SIG-M5 treated with dmso at 0.1 percent for 504 hours (cell line): ENCODE data around the gene TRAF3IP1.
"Not testable (repeated sequence)": the region's sequence is repeated elsewhere in the genome, so short reads cannot be mapped to it uniquely, and the experiment has no call there.

ENCODE experiments used
- DNase-seq: peaks from one replicate; lab custom pipeline; 2025; ENCODE audit not compliant: unreplicated experiment; lab: John Stamatoyannopoulos, UW

TRAF3IP1 gene

GRCh38 chr2:238306672-238306998, 13.7 kb upstream of the TRAF3IP1 start:
- DNase-seq, result no peak

- DNase-seq, result no peak
These were observed 12.1 kb upstream of the TRAF3IP1 start for GRCh38 chr2:238308177-238308576.

- DNase-seq, result not testable (repeated sequence)
These were observed 9.6 kb upstream of the TRAF3IP1 start for GRCh38 chr2:238310721-238311120.

- DNase-seq, result no peak
These were observed 6.9 kb upstream of the TRAF3IP1 start for GRCh38 chr2:238313289-238313990.

- DNase-seq, result no peak
These were observed 6.3 kb upstream of the TRAF3IP1 start for GRCh38 chr2:238313991-238314350.

- no peak for DNase-seq
These were observed 5.7 kb upstream of the TRAF3IP1 start for GRCh38 chr2:238314576-238314975.

- DNase-seq, result no peak
These were observed 5.2 kb upstream of the TRAF3IP1 start for GRCh38 chr2:238315031-238315595.

GRCh38 chr2:238320648-238321281, 447 bp downstream of the TRAF3IP1 start:
- DNase-seq, result no peak

GRCh38 chr2:238321467-238321866, 1.1 kb downstream of the TRAF3IP1 start:
- DNase-seq, result no peak

GRCh38 chr2:238322001-238322411, 1.7 kb downstream of the TRAF3IP1 start:
- DNase-seq, result no peak

GRCh38 chr2:238324248-238324647, 3.9 kb downstream of the TRAF3IP1 start:
- DNase-seq, result not testable (repeated sequence)

- no peak for DNase-seq
These were observed 5.4 kb downstream of the TRAF3IP1 start for GRCh38 chr2:238325694-238326093.

- no peak for DNase-seq
These were observed 6.6 kb downstream of the TRAF3IP1 start for GRCh38 chr2:238326801-238327365.

- DNase-seq, result no peak
These were observed 7.4 kb downstream of the TRAF3IP1 start for GRCh38 chr2:238327751-238328150.

- no peak for DNase-seq
These were observed 10.1 kb downstream of the TRAF3IP1 start for GRCh38 chr2:238330391-238330790.

- DNase-seq, result no peak
These were observed 11.6 kb downstream of the TRAF3IP1 start for GRCh38 chr2:238331916-238332315.

- no peak for DNase-seq
These were observed 14.6 kb downstream of the TRAF3IP1 start for GRCh38 chr2:238334885-238335284.

GRCh38 chr2:238335591-238335990, 15.3 kb downstream of the TRAF3IP1 start:
- DNase-seq, result not testable (repeated sequence)

- DNase-seq, result no peak
These were observed 15.8 kb downstream of the TRAF3IP1 start for GRCh38 chr2:238336151-238336550.

- DNase-seq, result no peak
These were observed 16.6 kb downstream of the TRAF3IP1 start for GRCh38 chr2:238336793-238337444.

- no peak for DNase-seq
These were observed 17.5 kb downstream of the TRAF3IP1 start for GRCh38 chr2:238337846-238338245.
